Heart right ventricle (tissue), 16 donors: ENCODE data around the gene PEPD. TPM values are rescaled to one million over a fixed set of nuclear protein-coding genes. Genes with fewer than 3 reads are reported as not detected.

ENCODE experiments used
- ATAC-seq, 8 donors: fragments of 200-7000 bp; cut with Tn5 transposase; one replicate each; pipeline ENCODE4 v1.9.1; 2020; ENCODE audit warnings: mild to moderate bottlenecking in 8 of 8, moderate library complexity in 8 of 8, moderate number of reproducible peaks in 1 of 8
- DNase-seq, 2 donors: peaks; one replicate each; pipeline ENCODE4 v3.0.0-alpha.2; 2020
- H3K27ac ChIP-seq, 10 donors: fragments of 200-600 bp; sonication (generic) in 2 of 10; one replicate each; pipeline versions ENCODE4 v1.5.0 to v1.8.0; 2020 to 2022; ENCODE audit warnings: mild to moderate bottlenecking in 3 of 10
- H3K27me3 ChIP-seq, 7 donors: fragments of 200-600 bp; one replicate each; pipeline ENCODE4 v1.8.0; 2021 to 2022; ENCODE audit warnings: mild to moderate bottlenecking in 2 of 7
- H3K36me3 ChIP-seq, 9 donors: fragments of 200-600 bp; sonication (generic) in 1 of 9; one replicate each; pipeline versions ENCODE4 v1.5.0 to v1.8.0; 2020 to 2022; ENCODE audit warnings: mild to moderate bottlenecking in 2 of 9
- H3K4me1 ChIP-seq, 9 donors: fragments of 200-600 bp; sonication (generic) in 1 of 9; one replicate each; pipeline versions ENCODE4 v1.5.0 to v1.8.0; 2020 to 2022; ENCODE audit warnings: mild to moderate bottlenecking in 4 of 9
- H3K4me3 ChIP-seq, 10 donors: fragments of 200-600 bp; sonication (generic) in 2 of 10; one replicate each; pipeline versions ENCODE4 v1.5.0 to v1.8.0; 2020 to 2022; ENCODE audit warnings: mild to moderate bottlenecking in 7 of 10, moderate library complexity in 2 of 10
- H3K9me3 ChIP-seq, 11 donors: fragments of 200-600 bp in 10 of 11; sonication (generic) in 2 of 11; one replicate each; pipeline versions ENCODE4 v1.5.0 to v1.8.0; 2013 to 2022; ENCODE audit warnings: mild to moderate bottlenecking in 2 of 11, control low read depth in 1 of 11, moderate library complexity in 1 of 11
- CTCF ChIP-seq, 9 donors: fragments of 200-600 bp; sonication (generic) in 2 of 9; IDR thresholded peaks; one replicate each; pipeline versions ENCODE4 v1.5.0 to v1.8.0; 2021 to 2022; ENCODE audit warnings: antibody characterized with exemption in 9 of 9, mild to moderate bottlenecking in 5 of 9, moderate library complexity in 1 of 9
- WGBS, 2 donors: extraction: QIAGEN DNeasy Blood & Tissue Kit; methylation state at CpG; one replicate each; pipeline ENCODE4 v1.1.7; 2013; ENCODE audit warnings: inconsistent platforms in 1 of 2; 5-methylcytosine and 5-hydroxymethylcytosine counted together
- intact Hi-C, 10 donors: fragments of 100-400 bp; cut with DNase I; formaldehyde crosslinking; loops; one replicate each; pipeline versions ENCODE4 v1.11.1 to v1.14.2; 2022
- polyA plus RNA-seq, 2 donors: library from polyadenylated mRNA; stranded (reverse); fragments of 200-250 nt; gene quantifications; one replicate each; pipeline ENCODE4 v1.2.3, GENCODE V29; 2013
- total RNA-seq, 10 donors: library from RNA; stranded (reverse); fragmentation: NEBNext Ultra II Directional in 3 of 10; extraction: Animal tissue kit (Norgen Biotek cat#: 25700) in 3 of 10; gene quantifications; one replicate each; pipeline versions ENCODE4 v1.2.1 to v1.2.4, GENCODE V29; 2021 to 2023
- donor health status: Arrhythmogenic right ventricular cardiomyopathy.
- donor health status: ischemic (EF 13 %, LVEDD 7.1; RV severe dilation, severe dysfunction).
- donor health status: healthy with polysubstance abuse.
- donor health status: DM: no; HTN: yes; CAD: no.
- donor health status: DM: no; HTN: no; CAD: no.
- donor health status: ischemic (EF 25% LVEDD 6.9; RV normal size, moderate dysfunction).
- donor health status: ischemic (EF 25% LVEDD 5.7; RV mildly dilated, moderate dysfunction).
- donor health status: healthy.
- donor health status: DM: yes; HTN: yes; CAD: no.
- donor health status: Ischemic cardiomyopathy.
- donor health status: ischemic (EF 35%, LVEDD 5.7; RV mildly dilated, moderate dysfunction).
- donor health status: nonischemic (EF 11% LVEDD 7.7; RV severe dilation, severe dysfunction).
- donor health status: DM: yes; HTN: yes; CAD: no.
- donor health status: PGD.
- donor health status: ischemic (EF 29% LVEDD 5.4; RV normal size, mild dysfunction).
- donor health status: nonischemic (EF 23%, LVEDD 6.1; RV moderate dilation, normal function).

The PEPD gene
- total and polyA plus RNA-seq, 12 donors, result 20.4 to 47.7 (median 26.8) TPM

- intact Hi-C loops, result no loop called here
- no peak for TF ChIP-seq CTCF (IDR thresholded peaks at IDR 0.05)
- Histone ChIP-seq H3K27ac (no peak overlapping the region), H3K4me1 (peaks cover 14 to 83% (median 32%) of the 10 kb centered on the region in 9 donors), H3K9me3 (no peaks in the 10 kb centered on the region), H3K27me3 (no peaks in the 10 kb centered on the region), H3K36me3 (peaks cover 0 to 58% (median 0%) of the 10 kb centered on the region in 9 donors), H3K4me3 (no peak overlapping the region)
- DNase-seq, result no peak
- no peak for ATAC-seq
- 97 to 98% methylated on average over 8 of the region's 8 CpGs for WGBS, 2 donors
Observed at GRCh38 chr19:33384983-33385382, 136.6 kb downstream of the PEPD start.

DNA sequence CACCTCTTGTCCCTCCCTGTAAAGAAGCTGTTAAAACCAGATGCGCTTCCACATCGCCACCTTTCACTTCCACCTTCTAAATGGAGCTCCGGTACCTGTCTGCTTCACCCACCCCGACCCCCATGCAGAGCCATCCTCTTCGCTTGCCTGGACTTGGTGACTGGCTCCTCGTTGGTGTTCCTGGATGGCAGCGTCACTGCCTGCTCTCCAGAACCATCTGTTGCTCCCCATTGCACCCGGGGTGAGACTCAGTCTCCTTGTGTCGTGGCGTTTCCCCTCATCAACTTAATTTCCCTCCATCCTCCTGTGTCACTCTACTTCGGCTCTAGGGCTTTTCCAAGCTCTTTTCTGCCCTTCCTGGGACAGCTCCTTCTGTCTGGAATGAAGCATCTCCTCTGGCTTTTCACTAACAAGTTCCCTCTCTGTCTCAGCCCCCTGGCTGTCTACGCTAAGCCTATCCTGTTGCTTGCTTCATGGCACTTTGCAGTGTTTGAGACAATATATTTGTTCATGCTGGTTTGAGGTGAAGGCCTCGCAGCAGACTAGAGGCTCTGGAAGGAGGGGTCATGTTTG, 137.8 kb downstream of the PEPD start:
- 92% methylated on average over 13 of the region's 13 CpGs for WGBS, 2 donors
- intact Hi-C loops, result no loop called here
- DNase-seq (no peak), ATAC-seq (no peak)
- Histone ChIP-seq H3K36me3 (peaks cover 0 to 66% (median 0%) of the 10 kb centered on the region in 9 donors), H3K27me3 (no peaks in the 10 kb centered on the region), H3K4me1 (peaks cover 9 to 72% (median 20%) of the 10 kb centered on the region in 9 donors), H3K9me3 (no peaks in the 10 kb centered on the region), H3K27ac (no peak overlapping the region), H3K4me3 (no peak overlapping the region)
- TF ChIP-seq CTCF (IDR thresholded peaks at IDR 0.05), result no peak

DNA sequence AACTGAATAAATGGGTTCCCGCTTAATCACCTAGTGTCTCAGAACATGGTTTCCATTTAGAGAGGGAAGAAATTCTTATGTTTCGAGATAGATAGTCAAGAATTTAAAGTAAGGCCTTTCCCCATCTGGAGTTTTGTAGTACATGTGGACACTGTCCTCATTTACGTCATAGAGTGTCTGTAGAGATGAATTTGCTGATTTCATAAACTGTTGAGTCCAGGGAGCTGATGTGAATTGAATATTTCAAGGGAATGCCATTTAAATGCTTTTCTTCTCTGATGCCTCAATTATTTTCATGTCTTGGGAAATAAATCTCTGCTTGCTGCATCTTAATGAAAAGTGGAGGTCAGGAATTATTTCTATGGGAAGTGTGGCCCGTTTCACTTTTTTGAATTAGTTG, 138.6 kb downstream of the PEPD start:
- Histone ChIP-seq H3K4me3 (no peak overlapping the region), H3K9me3 (no peaks in the 10 kb centered on the region), H3K4me1 (peaks cover under 1 to 72% (median 16%) of the 10 kb centered on the region in 9 donors), H3K27ac (no peak overlapping the region), H3K36me3 (peaks cover 0 to 65% (median 0%) of the 10 kb centered on the region in 9 donors), H3K27me3 (no peaks in the 10 kb centered on the region)
- 91 to 93% methylated on average over 4 of the region's 4 CpGs for WGBS, 2 donors
- ATAC-seq (no peak), DNase-seq (no peak)
- intact Hi-C loops, result no loop called here
- no peak for TF ChIP-seq CTCF (IDR thresholded peaks at IDR 0.05)

DNA sequence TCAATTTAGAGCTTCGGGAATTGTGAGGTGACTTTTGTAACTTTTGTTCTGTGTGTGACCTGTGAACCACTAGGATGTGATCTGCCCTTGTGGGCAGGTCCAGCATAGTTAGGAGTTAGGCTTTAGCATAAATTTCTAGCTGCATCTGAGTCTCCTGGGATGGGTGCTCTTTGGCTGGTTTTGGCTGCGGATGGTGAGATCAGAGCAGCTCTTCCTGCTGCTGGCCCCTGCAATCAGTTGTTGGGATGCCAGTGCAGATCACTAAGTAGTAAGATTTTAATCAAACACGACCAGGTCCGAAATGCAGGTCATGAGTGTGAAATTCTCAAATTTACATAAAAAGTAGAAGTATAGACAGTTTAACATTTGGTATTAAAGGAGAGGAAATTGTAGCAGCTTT, 139.6 kb downstream of the PEPD start:
- Histone ChIP-seq H3K36me3 (peaks cover 0 to 55% (median 0%) of the 10 kb centered on the region in 9 donors), H3K9me3 (no peaks in the 10 kb centered on the region), H3K4me1 (peaks cover 0 to 74% (median 21%) of the 10 kb centered on the region in 9 donors), H3K27ac (no peak overlapping the region), H3K27me3 (no peaks in the 10 kb centered on the region), H3K4me3 (no peak overlapping the region)
- no peak for TF ChIP-seq CTCF (IDR thresholded peaks at IDR 0.05)
- no peak for ATAC-seq
- 87% methylated on average over 4 of the region's 4 CpGs for WGBS, 2 donors
- no peak for DNase-seq
- intact Hi-C loops, result no loop called here
